Loucy (cell line): ENCODE measurements around the gene DNAJB13.

Experiments used
- H2AFZ ChIP-seq: fragments of 200-600 bp; sonication (generic); 2 replicates; pipeline ENCODE4 v1.6.0; 2016; ENCODE audit warnings: antibody characterized with exemption, mild to moderate bottlenecking, low read length, moderate library complexity
- H3F3A ChIP-seq: fragments of 200-600 bp; 2 replicates; pipeline ENCODE4 v1.6.0; 2016; ENCODE audit warnings: antibody characterized with exemption, low read depth, mild to moderate bottlenecking
- H3K27me3 ChIP-seq: fragments of 200-600 bp; sonication (generic); 2 replicates; pipeline ENCODE4 v1.6.1; 2014; ENCODE audit warnings: low read length, mild to moderate bottlenecking; ENCODE audit not compliant: insufficient read depth, poor library complexity, severe bottlenecking
- H3K36me3 ChIP-seq: fragments of 200-600 bp; sonication (generic); 2 replicates; pipeline ENCODE4 v1.6.1; 2016; ENCODE audit warnings: low read length; ENCODE audit not compliant: insufficient read depth
- H3K4me1 ChIP-seq: fragments of 200-600 bp; sonication (generic); 2 replicates; pipeline ENCODE4 v1.5.1; 2014; ENCODE audit warnings: low read length, mild to moderate bottlenecking; ENCODE audit not compliant: insufficient read depth, poor library complexity, severe bottlenecking
- H3K4me2 ChIP-seq: fragments of 200-600 bp; sonication (generic); 2 replicates; pipeline ENCODE4 v1.6.0; 2014; ENCODE audit warnings: antibody characterized with exemption, low read length, low read depth, mild to moderate bottlenecking; ENCODE audit not compliant: poor library complexity, severe bottlenecking
- H3K4me3 ChIP-seq: fragments of 200-600 bp; sonication (generic); 2 replicates; pipeline ENCODE4 v1.5.1; 2014; ENCODE audit warnings: low read length, mild to moderate bottlenecking, mixed read lengths; ENCODE audit not compliant: poor library complexity, severe bottlenecking
- H3K79me2 ChIP-seq: fragments of 200-600 bp; sonication (generic); 2 replicates; pipeline ENCODE4 v1.6.1; 2014; ENCODE audit warnings: low read length; ENCODE audit not compliant: insufficient read depth
- H3K9ac ChIP-seq: fragments of 200-600 bp; sonication (generic); 2 replicates; pipeline ENCODE4 v1.6.0; 2014; ENCODE audit warnings: mild to moderate bottlenecking, low read depth, low read length, moderate library complexity; ENCODE audit not compliant: poor library complexity, severe bottlenecking
- H3K9me2 ChIP-seq: fragments of 200-600 bp; sonication (generic); replicated peaks from 2 replicates; pipeline ENCODE4 v1.6.1; 2016; ENCODE audit warnings: low read depth, low read length, mixed read lengths
- H3K9me3 ChIP-seq: fragments of 200-600 bp; sonication (generic); 2 replicates; pipeline ENCODE4 v1.6.1; 2014; ENCODE audit warnings: mild to moderate bottlenecking, antibody characterized with exemption, low read length, low read depth; ENCODE audit not compliant: insufficient read depth
- H4K20me1 ChIP-seq: fragments of 200-600 bp; sonication (generic); 2 replicates; pipeline ENCODE4 v1.6.0; 2014; ENCODE audit warnings: antibody characterized with exemption, low read length, mild to moderate bottlenecking; ENCODE audit not compliant: insufficient read depth, poor library complexity, severe bottlenecking
- EZH2phosphoT487 ChIP-seq: fragments of 200-600 bp; IDR thresholded peaks from 2 replicates; pipeline ENCODE4 v1.6.1; 2018; ENCODE audit warnings: antibody characterized with exemption, mild to moderate bottlenecking, moderate library complexity, borderline replicate concordance
- TF ChIP-seq, protein P1 (sequence below): fragments of 200-600 bp; sonication (generic); conservative IDR thresholded peaks from 2 replicates; pipeline ENCODE4 v1.5.1; 2014; ENCODE audit warnings: mild to moderate bottlenecking, antibody characterized with exemption, low read length

Gene DNAJB13

DNA sequence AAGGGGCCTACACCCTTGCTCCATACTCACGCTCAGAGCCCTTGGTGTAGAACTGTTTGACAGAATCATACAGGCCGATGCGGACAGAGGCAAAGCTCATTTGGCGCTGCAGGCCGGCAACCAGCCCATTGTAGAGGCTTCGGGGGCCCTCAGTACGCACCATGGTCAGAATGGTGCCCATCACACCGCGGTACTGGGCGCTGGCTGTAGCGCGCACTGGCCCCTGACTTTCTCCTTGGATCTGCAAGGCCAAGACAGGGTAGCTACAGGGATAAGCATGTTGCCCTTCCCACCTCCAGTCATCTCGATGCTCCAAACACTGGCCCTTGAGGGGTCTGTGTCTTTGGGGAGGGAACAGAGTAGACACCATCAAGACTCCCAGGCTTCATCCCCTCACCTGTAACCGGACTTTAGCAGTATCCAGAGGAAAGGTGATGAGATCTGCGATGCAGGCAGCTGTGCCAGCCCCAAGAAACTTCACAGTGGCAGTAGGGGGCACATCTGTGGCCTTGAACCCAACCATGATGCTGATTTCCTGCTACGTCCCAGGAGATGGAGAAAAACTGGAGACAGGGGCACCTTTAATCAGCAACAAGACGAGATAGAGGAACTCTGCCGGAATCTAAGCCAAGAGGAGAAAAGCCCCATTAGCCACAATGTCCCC is 27.2 kb downstream of the DNAJB13 start:
- Histone ChIP-seq H3K27me3 (peaks cover 7% of the 10 kb centered on the region), H3K9me2 (no peaks in the 10 kb centered on the region), H3K9ac (peak overlapping the region; percentile 99), H3K4me1 (peaks cover 53% of the 10 kb centered on the region), H4K20me1 (peaks cover 71% of the 10 kb centered on the region), H3K79me2 (peaks cover 65% of the 10 kb centered on the region), H3F3A (peaks cover 16% of the 10 kb centered on the region), H3K9me3 (no peaks in the 10 kb centered on the region), H2AFZ (no peak overlapping the region), H3K4me3 (peak overlapping the region; percentile 97), H3K4me2 (peak overlapping the region; percentile 92), H3K36me3 (peaks cover 47% of the 10 kb centered on the region; the same call in 1 of the 2 replicates)
- TF ChIP-seq, protein P1, sequence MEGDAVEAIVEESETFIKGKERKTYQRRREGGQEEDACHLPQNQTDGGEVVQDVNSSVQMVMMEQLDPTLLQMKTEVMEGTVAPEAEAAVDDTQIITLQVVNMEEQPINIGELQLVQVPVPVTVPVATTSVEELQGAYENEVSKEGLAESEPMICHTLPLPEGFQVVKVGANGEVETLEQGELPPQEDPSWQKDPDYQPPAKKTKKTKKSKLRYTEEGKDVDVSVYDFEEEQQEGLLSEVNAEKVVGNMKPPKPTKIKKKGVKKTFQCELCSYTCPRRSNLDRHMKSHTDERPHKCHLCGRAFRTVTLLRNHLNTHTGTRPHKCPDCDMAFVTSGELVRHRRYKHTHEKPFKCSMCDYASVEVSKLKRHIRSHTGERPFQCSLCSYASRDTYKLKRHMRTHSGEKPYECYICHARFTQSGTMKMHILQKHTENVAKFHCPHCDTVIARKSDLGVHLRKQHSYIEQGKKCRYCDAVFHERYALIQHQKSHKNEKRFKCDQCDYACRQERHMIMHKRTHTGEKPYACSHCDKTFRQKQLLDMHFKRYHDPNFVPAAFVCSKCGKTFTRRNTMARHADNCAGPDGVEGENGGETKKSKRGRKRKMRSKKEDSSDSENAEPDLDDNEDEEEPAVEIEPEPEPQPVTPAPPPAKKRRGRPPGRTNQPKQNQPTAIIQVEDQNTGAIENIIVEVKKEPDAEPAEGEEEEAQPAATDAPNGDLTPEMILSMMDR: no peak
- TF ChIP-seq EZH2phosphoT487: no peak

DNA sequence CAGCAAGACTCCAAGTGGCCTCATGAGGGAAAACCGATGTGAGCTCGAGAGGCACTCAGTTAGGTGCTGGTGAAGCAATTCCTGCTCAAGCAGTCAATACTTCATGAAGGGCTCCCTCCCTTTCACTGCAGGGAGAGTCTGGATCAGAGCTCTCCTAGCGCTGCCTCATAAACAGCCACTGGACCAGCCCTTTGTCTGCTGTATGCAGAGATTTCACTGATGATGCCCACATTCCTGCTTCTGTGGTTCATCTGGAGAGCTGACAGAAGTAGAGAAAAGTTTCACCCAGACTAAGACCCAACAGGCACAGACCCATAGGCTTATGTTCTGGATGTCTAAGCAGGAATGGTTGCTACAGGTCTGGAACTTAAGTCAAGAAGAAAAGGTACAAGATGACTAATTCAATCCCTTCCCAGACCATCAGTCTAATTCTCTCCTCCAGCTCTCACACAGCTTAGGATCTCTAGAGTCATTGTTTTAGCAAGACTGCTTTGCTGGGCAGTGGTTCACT is 27.8 kb downstream of the DNAJB13 start:
- peak overlapping the region; percentile 92 for H3K4me2 ChIP-seq
- H3K9ac ChIP-seq: peak overlapping the region; percentile 99
- no peaks in the 10 kb centered on the region for H3K9me2 ChIP-seq
- peaks cover 67% of the 10 kb centered on the region for H3K79me2 ChIP-seq
- peaks cover 47% of the 10 kb centered on the region; the same call in 1 of the 2 replicates for H3K36me3 ChIP-seq
- H3K4me1 ChIP-seq: peaks cover 56% of the 10 kb centered on the region
- TF ChIP-seq EZH2phosphoT487: no peak
- TF ChIP-seq, protein P1: no peak
- peaks cover 19% of the 10 kb centered on the region for H3F3A ChIP-seq
- H4K20me1 ChIP-seq: peaks cover 71% of the 10 kb centered on the region
- H2AFZ ChIP-seq: no peak overlapping the region
- H3K27me3 ChIP-seq: peaks cover 7% of the 10 kb centered on the region
- no peaks in the 10 kb centered on the region for H3K9me3 ChIP-seq
- peak overlapping the region; percentile 97 for H3K4me3 ChIP-seq

DNA sequence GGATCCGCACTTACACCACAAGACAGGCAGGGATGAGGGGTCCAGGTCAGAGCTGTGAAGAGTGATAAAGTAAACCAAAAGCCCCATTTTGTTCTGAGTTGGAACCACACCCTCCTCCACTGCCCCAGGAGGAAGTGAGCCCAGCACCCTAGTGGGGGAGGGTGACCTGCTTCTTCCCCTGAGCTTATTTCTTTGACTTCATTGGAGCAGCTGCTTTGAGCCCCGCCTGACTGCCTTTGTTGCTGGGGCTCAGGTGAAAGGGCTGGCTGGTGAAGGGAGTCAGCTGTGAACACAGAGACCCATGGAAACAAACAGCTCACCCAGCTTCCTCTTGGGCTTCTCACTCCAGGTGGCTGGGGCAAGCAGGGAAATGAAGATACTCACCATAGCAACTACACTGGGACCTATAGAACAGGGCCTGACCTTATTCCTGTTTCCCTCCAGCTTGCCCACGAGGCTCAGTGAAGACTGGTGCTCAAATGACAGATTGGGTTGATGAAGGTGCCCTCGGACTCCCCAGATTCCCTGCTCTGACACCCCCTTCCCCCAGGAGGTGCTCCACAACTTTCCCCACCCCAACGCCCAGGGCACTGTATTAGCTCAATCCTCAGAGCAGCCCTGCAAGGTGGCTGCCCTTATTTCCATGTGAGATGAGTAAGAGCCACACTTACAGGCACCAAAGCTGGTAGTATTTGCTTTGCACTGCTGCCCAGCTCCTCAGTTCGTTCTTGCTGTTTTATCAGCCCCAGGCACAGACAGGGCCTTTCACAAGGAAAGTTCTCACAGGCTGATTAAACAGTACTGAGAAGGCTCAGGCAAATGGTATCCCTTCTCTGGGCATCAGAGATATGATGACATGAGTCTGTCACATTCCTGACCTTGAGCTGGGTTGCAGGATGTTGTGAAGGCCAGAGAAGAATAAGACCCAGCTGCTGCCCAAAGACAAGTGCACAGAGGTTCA is 29.5 kb downstream of the DNAJB13 start:
- H3F3A ChIP-seq: peaks cover 12% of the 10 kb centered on the region
- peak overlapping the region; percentile 92 for H3K4me2 ChIP-seq
- H3K9me3 ChIP-seq: no peaks in the 10 kb centered on the region
- H3K4me1 ChIP-seq: peaks cover 56% of the 10 kb centered on the region
- no peaks in the 10 kb centered on the region for H3K9me2 ChIP-seq
- H4K20me1 ChIP-seq: peaks cover 57% of the 10 kb centered on the region
- peaks cover 79% of the 10 kb centered on the region for H3K79me2 ChIP-seq
- no peak overlapping the region for H2AFZ ChIP-seq
- H3K9ac ChIP-seq: peak overlapping the region; percentile 99
- TF ChIP-seq, protein P1: no peak
- peaks cover 7% of the 10 kb centered on the region for H3K27me3 ChIP-seq
- H3K4me3 ChIP-seq: peak overlapping the region; percentile 97
- H3K36me3 ChIP-seq: peaks cover 37% of the 10 kb centered on the region; the same call in 1 of the 2 replicates
